Epithelial cell of esophagus (primary cell): ENCODE measurements around the gene TMEM69.
"Not testable (repeated sequence)": the region's sequence is repeated elsewhere in the genome, so short reads cannot be mapped to it uniquely, and the experiment has no call there.

Experiments
- DNase-seq: peaks from one replicate; pipeline ENCODE4 v3.0.0; 2010; ENCODE audit warnings: low read depth
- H3K4me3 ChIP-seq: 2 replicates; pipeline ENCODE4 v1.5.1; 2011; ENCODE audit warnings: mild to moderate bottlenecking, low read length, control low read depth
- TF ChIP-seq, protein P1 (sequence below): IDR thresholded peaks from 2 replicates; pipeline ENCODE4 v1.5.1; 2011; ENCODE audit warnings: low read depth, mild to moderate bottlenecking, low read length, control low read depth, inconsistent platforms; ENCODE audit not compliant: insufficient read depth; ENCODE audit errors: missing control alignments

The TMEM69 gene

DNA sequence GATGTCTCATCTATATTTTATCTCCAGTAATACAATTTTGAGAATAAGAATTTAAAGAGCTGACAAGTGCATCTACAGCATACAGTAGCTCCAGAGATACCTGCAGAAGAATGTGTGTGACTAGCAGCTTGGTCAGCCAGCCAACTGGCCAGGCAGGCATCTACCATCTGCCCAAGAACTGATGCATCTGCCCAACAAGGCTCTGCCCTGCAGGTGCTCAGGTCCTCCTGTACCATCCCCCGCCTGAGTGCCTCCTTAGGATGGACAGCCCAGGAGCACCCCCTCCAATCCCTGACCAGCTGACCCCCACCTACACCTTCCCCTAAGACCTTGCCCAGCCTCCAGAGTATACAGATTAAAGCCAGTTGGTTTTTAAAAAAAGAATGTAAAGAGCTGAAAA, 30.3 kb downstream of the TMEM69 start:
- H3K4me3 ChIP-seq = no peak overlapping the region
- TF ChIP-seq, protein P1, sequence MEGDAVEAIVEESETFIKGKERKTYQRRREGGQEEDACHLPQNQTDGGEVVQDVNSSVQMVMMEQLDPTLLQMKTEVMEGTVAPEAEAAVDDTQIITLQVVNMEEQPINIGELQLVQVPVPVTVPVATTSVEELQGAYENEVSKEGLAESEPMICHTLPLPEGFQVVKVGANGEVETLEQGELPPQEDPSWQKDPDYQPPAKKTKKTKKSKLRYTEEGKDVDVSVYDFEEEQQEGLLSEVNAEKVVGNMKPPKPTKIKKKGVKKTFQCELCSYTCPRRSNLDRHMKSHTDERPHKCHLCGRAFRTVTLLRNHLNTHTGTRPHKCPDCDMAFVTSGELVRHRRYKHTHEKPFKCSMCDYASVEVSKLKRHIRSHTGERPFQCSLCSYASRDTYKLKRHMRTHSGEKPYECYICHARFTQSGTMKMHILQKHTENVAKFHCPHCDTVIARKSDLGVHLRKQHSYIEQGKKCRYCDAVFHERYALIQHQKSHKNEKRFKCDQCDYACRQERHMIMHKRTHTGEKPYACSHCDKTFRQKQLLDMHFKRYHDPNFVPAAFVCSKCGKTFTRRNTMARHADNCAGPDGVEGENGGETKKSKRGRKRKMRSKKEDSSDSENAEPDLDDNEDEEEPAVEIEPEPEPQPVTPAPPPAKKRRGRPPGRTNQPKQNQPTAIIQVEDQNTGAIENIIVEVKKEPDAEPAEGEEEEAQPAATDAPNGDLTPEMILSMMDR = no peak
- DNase-seq = no peak

DNA sequence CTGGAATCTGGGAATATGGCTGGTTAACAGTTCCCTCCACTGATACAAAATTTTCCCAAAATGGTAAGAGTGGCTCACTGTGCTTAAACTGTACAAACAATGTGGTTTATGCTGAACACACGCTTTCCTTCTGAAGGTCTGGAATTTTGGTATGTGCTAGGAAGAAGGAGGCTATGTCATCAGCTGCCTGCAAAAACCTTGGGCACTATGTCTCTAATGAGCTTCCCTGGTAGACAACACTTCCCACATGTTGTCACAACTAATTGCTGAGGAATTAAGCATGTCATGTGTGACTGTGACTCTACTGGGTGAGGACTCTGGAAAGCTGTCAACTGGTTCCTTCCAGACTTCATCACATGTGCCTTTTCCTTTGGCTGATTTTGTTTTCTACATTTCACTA, 33.2 kb downstream of the TMEM69 start:
- no peak for DNase-seq

DNA sequence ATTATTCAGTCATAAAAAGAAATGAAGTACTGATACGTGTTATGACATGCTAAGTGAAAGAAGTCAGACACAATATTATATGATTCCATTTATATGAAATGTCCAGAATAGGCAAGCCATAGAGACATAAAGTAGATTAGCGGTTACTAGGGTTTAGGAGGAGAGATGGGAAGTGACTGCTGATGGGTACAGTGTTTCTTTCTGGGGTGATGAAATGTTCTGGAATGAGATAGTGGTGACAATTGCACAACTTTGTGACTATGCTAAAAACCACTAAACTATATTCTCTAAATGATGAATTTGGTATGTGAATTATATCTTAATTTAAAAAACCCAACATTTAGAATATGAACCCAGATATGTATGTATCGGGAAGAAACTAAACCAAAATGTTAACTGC, 34.8 kb downstream of the TMEM69 start:
- no peak for DNase-seq
- TF ChIP-seq, protein P1 = no peak
- no peak overlapping the region for H3K4me3 ChIP-seq

More for the DNA sequence above, 33.2 kb downstream of the TMEM69 start:
- TF ChIP-seq, protein P1 = no peak
- no peak overlapping the region for H3K4me3 ChIP-seq

DNA sequence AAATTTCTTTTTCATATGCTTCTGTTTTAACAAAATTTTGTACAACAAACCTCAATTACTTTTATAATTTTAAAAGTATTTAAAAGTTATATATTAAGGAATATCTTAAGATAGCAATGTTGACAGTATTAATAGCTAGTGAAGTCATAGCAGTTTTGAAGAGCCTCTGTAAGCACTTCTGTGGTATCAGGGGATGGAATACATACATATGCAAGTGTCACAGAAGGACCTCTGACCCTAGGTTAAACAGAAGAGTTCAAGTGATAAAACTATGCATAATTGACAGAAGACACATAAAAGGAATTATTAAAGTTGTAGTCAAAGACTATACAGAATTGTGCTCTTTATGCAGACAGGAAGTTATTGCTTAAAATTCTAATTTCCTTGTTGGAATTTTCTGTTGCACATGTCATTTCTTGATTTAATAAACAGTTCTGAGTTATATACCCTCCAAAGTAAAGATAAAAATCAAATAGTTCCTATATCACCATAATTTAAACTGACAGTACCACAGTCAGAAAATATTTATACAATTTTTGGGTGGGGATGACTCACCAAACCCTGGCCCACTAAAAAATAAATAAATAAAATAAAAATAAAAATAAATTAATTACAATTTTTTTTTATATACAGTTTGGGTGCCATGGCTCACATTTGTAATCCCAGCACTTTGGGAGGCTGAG, 35.4 kb downstream of the TMEM69 start:
- TF ChIP-seq, protein P1 = no peak
- no peak overlapping the region for H3K4me3 ChIP-seq
- no peak for DNase-seq

DNA sequence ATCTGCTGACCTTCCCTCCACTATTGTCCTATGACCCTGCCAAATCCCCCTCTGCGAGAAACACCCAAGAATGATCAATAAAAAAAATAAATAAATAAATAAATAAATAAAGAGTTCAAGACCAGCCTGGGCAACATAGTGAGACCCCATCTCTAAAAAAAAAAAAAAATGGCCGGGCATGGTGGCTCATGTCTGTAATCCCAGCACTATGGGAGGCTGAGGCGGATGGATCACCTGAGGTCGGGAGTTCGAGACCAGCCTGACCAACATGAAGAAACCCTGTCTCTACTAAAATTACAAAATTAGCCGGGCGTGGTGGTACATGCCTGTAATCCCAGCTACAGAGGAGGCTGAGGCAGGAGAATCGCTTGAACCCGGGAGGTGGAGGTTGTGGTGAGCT, 38.0 kb downstream of the TMEM69 start:
- DNase-seq, H3K4me3 ChIP-seq: not testable (repeated sequence)

DNA sequence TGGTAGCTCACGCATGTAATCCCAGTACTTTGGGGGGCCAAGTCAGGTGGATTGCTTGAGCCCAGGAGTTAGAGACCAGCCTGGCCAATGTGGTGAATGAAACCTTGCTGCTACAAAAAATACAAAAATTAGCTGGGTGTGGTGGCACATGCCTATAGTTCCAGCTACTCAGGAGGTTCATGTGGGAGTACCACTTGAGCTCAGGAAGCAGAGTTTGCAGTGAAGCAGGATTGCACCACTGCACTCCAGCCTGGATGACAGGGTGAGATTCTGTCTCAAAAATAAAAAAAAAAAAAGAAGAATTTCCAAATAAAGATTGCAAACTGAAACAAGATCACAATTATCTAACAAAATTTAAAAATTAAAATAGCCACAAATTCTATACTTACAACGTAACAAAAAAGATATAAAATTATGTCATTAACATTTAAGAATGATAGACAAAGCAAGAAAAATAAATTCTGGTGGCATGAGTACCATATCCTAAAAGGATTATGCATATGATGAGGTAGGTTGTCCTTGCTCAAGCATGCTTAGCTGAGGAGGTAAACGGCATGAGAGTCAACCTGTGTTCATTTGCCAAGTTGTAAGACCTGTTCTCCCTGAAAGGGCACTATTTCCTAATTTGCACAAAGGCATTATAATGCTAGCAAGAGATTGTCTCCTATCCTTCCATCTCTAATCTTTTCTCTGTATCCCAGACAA, 42.2 kb downstream of the TMEM69 start:
- TF ChIP-seq, protein P1 = no peak
- peak; percentile 95 for DNase-seq
- H3K4me3 ChIP-seq = no peak overlapping the region

DNA sequence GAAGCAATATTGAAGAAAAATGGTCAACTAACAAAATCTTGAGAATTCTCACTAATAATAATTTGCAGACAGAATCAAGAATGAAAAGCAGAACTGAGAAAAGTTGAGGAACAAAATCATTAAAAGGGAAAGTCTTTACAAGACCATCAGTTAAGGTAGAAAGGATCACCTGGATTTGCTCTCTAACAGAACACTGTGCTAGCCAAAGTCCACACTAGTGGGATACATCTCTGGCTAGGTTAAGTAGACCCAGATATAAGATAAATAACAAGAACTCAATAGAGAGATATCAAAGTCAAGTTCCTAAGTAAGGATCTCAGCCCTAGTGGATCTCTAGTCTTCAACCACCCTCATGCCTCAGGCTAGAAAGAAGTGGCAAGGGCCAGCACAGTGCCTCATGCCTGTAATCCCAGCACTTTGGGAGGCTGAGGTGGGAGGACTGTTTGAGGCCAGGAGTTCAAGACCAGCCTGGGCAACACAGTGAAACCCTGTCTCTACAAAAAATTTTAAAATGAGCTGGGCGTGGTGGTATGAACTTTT, 42.9 kb downstream of the TMEM69 start:
- H3K4me3 ChIP-seq = no peak overlapping the region
- TF ChIP-seq, protein P1 = no peak
- peak; percentile 14 for DNase-seq
